Cortex of kidney (tissue), 1 donor: ENCODE results near the gene GJA9.
"Not testable (repeated sequence)": the region's sequence is repeated elsewhere in the genome, so short reads cannot be mapped to it uniquely, and the experiment has no call there.

Experiments
- DNase-seq: peaks from one replicate; lab custom pipeline; 2025; lab: John Stamatoyannopoulos, UW

The GJA9 gene

DNA sequence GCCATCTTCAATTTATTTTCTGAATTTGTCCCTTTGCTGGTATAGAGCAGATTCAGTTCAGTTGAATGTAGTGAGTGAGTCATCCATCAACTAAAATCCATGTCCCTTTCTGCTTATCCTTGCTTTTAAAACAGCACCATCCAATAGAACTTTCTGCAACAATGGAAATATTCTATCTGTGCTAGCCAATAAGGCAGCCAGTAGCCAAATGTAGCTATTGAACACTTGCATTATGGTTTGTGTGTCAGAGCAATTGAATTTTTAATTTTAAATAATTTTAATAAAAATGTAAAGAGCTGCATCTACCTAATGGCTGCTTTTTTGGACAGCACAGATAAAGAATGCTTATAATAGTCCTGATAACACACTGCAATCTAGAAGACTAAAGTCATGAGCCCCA, at the start of gene GJA9:
Gene GJA9 (minus strand): TSS at position 101 of the 400 bp plus-strand sequence. CDS start 5,489 bp downstream, outside the sequence.
- no peak for DNase-seq

- DNase-seq, result no peak
Observed at GRCh38 chr1:38929476-38929875, 48.1 kb upstream of the GJA9 start.

GRCh38 chr1:38929054-38929453, 47.7 kb upstream of the GJA9 start:
- DNase-seq, result no peak

GRCh38 chr1:38926091-38926490, 44.7 kb upstream of the GJA9 start:
- no peak for DNase-seq

- no peak for DNase-seq
Observed at GRCh38 chr1:38925391-38925790, 44.0 kb upstream of the GJA9 start.

GRCh38 chr1:38923607-38924006, 42.2 kb upstream of the GJA9 start:
- no peak for DNase-seq

GRCh38 chr1:38919130-38919529, 37.7 kb upstream of the GJA9 start:
- no peak for DNase-seq

GRCh38 chr1:38918568-38918967, 37.2 kb upstream of the GJA9 start:
- no peak for DNase-seq

GRCh38 chr1:38917772-38918171, 36.4 kb upstream of the GJA9 start:
- no peak for DNase-seq

GRCh38 chr1:38917337-38917736, 36.0 kb upstream of the GJA9 start:
- DNase-seq, result no peak

DNA sequence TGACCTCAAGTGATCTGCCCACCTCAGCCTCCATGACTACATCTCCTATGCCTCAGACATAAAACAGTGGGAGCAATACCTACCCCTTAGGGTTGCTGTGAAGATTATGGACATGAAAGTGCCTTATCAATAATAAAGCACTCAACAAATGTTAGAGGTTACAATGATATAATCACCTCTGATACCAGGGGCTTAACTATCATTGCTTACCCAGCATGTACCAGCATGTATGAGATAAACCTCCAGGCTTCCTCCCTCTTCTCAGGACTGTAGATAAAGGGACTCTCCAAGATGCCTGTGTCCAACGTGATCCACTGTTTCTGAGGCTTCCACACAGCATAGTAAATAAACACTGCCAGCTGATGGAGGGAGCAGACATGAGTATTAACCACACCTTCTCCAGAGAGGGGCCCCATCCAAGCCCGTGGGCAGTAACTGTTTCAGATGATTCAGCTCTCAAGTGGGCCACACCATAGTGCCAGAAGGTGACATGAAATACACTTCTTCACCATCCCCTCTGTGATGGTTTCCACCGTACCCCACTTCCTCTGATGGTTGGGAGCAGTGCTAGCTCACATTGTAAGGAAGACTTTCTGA, 34.1 kb upstream of the GJA9 start:
- no peak for DNase-seq

GRCh38 chr1:38914908-38915307, 33.5 kb upstream of the GJA9 start:
- DNase-seq, result not testable (repeated sequence)

- no peak for DNase-seq
Observed at GRCh38 chr1:38908821-38909220, 27.4 kb upstream of the GJA9 start.

GRCh38 chr1:38905985-38906384, 24.6 kb upstream of the GJA9 start:
- no peak for DNase-seq

DNA sequence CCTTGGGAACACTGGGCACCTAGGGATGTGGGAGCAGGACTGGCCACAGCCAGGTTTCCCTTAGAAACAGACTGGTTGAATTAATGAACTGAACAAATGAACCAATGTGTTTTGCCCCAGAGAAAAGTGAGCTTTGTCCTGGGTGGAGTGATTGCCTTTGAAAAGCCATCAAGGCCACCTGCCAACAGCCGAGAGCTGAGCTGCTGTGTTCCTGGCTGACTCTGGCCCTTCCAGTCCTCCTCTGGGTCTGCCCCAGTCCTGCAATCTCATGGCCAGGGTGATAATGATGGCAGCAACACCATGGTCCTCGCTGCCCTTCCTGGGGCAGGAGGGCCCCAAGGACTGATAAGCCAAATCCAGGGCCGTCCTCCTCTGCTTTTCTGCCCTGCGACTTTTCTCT, 18.2 kb upstream of the GJA9 start:
- no peak for DNase-seq

DNA sequence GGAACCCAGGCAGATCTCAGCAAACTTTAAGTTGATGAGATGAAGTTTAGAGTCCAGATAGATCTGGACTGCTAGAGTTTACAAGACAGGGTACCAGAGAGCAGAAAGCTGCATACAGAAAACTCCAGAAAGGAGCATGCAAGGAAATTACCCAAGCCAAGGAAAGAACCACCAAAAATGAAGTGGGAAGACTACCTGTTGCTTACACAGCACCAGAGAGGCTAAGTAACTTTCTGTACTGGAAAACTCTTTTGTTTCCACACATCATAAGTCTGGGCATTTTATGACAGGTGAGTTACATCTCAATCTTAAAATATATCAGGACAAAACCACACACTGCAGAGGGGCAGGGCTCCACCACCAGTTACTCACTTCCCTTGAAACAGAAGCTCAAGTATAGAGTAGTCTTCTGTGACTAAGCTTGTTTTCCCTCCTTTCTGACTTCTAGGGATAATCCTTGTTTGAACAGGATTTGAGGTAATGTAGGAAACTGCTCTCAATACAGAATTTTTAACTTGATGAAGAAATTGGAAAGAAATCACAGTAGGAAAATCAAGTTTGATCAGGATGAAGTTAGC, 17.4 kb upstream of the GJA9 start:
- DNase-seq, result no peak

GRCh38 chr1:38896169-38896568, 14.8 kb upstream of the GJA9 start:
- DNase-seq, result no peak

DNA sequence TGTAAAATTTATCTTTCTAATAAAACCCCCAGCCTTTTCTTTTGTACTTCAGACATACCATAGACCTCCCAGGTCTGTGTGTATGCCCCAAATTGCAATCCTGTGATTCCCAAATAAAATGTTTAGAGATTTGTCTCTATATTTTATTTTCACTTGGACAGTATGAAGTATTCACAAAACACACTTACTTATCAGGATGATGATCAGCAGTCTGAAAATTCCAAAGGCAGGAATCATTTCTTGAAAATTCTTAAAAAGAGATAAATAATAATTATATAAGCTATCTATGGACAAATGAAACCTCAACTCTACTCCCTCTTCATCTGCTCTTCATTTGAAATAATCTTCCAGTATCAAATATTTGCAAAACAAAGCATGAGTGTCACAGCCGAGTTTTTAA, 11.6 kb upstream of the GJA9 start:
- no peak for DNase-seq

- DNase-seq, result no peak
Observed at GRCh38 chr1:38891753-38892152, 10.4 kb upstream of the GJA9 start.

GRCh38 chr1:38889589-38889988, 8.2 kb upstream of the GJA9 start:
- no peak for DNase-seq

GRCh38 chr1:38888423-38889333, 7.3 kb upstream of the GJA9 start:
- DNase-seq, result no peak

- no peak for DNase-seq
Observed at GRCh38 chr1:38885092-38885491, 3.7 kb upstream of the GJA9 start.

DNA sequence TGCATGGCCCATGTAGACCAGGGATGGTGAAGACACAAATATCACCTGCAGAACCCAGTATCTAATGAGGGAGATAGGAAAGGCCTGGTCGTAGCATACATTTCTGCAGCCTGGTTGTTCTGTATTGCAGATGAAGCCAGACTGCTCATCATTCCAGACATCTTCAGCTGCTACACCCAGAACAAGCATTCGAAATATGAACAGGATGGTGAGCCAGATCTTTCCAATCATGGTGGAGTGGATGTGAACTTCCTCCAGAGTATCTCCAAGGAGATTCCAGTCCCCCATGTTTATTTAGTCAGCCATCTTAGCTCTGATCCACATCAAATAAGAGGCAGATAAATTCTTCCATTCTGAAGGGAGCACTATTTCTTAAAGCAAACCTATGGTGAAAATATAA, 5.6 kb downstream of the GJA9 start:
- DNase-seq, result no peak
